ENCODE data around the gene TMEM248.
"Not testable (repeated sequence)": the region's sequence is repeated elsewhere in the genome, so short reads cannot be mapped to it uniquely, and the experiment has no call there.

The TMEM248 gene

DNA sequence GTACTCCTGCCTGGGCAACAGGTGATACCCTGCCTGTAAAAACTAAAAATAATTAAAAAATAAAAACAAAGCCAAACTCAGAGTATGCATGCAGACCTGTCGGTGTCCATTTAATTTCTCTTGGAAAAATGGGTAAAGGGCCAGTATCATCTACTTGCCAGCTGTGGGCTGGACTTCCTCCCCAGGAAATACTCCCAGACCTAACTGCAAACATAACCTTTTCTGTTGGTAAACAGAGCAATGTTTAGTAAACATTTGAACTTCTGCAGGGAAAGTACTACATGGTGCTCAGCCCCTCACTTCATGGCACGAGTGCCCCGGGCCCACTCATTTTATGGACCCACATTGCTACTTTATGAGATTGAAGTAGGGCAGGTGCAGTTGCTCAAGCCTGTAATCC is 10.2 kb upstream of the TMEM248 start:
- DNase-seq = no peak

DNA sequence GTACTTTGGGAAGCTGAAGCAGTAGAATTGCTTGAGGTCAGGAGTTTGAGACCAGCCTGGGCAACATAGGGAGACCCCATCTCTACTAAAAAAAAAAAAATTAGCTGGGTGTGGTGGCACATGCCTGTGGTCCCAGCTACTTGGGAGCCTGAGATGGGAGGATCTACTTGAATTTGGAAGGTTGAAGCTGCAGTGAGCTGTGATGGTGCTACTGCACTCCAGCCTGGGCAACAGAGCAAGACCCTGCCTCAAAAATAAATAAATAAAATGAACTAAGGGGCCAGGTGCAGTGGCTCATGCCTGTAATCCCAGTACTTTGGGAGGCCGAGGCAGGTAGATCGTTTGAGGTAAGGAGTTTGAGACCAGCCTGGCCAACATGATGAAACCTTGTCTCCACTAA is 9.8 kb upstream of the TMEM248 start:
- DNase-seq = not testable (repeated sequence)

DNA sequence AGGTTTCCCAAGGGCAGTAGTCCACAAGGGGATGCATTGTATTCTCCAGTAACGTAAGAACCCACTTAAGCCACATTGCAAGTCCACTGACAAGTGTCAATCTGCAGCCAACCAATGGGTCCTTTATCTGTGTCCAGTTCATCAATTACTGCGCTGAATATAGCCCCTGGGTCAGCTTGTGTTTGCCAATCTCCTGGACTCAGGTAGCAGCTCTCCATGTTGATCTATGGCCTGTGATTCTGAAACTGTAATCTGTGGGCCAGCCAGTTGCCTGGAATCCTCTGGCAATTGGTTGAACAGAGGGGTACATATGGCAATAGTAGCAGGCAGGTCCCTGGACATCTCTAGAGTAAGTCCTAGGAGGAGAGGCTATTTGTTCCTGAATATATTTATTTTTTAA is 8.8 kb upstream of the TMEM248 start:
- no peak for DNase-seq

DNA sequence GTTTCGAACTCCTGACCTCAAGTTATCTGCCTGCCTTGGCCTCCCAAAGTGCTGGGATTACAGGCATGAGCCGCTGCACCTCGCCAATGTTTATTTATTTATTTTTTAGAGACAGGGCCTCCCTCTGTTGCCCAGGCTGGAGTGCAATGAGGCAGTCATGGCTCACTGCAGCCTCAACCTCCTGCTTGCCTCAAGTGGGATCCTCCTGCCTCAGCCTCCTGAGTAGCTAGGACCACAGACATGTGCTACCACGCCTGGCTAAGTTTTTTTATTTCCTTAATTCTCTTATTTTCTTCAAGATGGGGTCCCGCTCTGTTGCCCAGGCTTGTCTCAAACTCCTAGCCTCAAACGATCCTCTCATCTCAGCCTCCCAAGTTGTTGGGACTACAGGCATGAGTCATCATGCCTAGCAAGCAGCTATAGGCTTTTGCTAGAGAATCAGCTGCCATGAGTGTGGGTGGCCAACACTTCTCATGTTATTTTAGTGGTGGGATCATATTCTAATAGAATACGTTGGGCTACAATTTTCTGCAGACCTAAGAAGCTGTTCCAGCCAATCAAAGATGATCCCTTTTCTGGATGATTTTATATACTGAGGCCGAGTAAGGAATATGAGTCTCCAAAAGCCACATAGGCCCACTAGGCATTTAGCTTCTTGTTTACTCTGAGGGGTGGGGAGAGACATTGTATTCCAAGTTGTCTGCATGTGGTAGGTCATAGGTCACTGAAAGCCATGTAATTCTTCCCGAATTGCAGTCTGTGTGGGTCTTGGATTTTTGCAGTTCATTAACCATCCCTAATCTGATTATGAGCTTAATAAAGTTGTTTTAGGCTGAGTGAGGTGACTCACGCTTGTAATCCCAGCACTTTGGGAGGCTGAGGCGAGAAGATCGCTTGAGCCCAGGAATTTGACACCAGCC is 7.6 kb upstream of the TMEM248 start:
- DNase-seq = no peak

DNA sequence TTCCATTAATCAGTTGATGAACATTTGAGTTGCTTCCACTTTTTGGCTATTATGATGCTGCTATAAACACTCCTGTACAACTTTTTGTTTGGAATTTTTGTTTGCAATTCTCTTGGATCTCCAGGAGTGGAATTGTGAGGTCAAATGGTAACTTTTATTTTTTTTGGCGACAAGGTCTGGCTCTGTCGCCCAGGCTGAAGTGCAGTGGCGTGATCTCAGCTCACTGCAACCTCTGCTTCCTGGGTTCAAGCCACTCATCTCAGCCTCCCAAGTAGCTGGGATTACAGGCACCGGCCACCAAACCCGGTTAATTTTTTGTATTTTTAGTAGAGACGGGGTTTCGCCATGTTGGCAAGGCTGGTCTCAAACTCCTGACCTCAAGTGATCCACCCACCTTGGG is 3.1 kb upstream of the TMEM248 start:
- DNase-seq = not testable (repeated sequence)

DNA sequence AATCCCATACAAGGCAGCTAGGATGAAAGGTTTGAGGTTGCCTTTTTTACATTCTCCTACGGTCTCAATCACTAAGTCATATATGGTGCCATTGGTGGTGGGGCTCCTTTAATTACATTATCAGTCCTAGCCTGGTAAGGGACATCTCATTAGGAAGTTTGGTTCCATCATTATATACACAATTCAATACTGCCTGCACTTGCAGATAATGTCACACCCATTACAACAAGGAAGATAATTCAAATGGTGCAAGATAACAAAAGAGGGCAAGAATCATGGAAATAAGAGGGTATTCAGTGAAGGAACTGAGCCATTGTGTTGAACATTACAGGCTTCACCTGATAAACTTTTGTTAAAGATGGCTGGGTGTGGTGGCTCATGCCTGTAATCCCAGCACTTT is 1.7 kb upstream of the TMEM248 start:
- DNase-seq = no peak

DNA sequence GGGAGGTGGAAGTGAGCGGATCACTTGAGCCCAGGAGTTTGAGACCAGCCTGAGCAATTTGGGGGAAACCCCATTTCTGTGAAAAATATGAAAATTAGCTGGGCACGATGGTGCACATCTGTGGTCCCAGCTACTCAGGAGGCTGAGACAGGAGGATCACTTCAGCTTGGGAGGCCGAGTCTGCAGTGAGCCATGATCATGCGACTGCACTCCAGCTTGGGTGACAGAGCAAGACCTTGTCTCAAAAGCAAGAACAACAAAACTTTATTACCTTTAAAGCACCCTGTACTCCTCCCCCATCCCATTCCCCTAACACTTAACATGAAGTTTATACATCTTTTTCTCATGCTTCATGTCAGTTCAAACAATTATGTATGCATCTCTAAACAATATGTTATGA is 1.3 kb upstream of the TMEM248 start:
- DNase-seq = no peak

DNA sequence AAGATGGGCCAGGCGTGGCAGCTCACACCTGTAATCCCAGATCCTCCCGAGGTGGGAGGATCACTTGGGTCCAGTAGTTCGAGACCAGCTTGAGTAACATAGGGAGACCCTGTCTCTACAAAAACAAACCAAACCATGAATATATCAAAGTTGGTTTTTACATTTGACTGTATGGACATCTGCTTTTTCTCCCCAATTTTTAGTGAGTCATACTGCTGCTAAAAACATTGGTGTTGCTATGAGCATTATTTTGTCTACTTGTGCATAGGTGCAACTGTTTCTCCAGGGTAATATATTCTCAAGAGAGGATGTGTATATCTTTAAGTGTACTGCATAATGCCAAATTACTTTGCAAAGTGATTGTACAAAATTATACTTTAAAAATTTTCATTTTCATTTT is 769 bp upstream of the TMEM248 start:
- DNase-seq = no peak

DNA sequence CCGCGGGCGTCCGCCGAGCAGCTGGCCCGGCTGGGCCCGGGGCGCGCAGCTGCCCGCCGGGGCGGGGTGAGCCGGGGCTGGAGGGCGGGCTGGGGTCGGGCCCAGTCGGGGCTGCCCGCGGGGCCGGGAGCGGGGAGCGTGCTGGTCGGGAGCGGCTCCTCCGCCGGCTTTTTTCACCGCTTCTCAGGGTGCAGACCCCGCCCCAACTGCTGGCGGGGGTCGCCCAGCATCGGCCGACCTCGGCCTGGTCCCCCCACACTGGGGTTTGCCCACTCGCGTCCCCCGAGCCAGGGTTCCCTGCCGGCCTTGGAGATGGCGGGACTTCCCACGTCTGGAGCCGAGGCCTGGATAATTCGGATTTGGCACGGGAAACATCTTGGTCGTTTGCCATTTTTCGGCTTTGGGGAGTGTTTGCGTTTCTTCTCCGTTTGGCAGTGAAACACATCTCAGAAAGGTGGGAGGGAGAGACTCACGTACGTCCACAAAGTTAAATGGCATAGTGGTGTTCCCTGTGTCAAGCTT is 432 bp downstream of the TMEM248 start:
- DNase-seq = peak; percentile 20

DNA sequence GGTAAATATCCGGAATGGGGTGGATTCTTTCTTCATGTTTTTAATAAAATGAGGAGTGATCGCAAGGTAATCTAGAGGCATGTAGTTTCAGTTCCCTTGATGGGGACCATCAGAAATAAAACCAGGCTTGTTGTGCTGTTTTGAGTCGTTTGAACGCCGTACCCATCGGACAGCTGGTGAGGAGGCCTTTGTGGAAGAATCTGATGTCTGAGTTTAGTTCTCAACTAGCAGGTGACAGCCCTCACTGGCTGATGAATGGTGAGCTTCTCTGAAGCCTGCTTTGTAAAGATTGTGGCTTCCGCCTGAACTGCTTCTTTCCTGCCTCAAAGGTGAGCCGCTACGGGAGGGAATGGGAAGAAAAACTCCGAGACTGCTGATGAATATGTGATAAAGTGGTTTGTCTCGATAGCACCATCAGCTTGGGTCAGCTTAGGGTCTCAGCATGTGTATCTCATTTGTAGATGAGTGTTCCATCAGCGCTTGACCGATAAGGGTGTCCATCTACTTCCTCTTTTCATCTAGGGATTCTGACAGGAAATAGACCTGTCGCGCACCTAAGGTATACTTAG is 977 bp downstream of the TMEM248 start:
- DNase-seq = peak; percentile 20

DNA sequence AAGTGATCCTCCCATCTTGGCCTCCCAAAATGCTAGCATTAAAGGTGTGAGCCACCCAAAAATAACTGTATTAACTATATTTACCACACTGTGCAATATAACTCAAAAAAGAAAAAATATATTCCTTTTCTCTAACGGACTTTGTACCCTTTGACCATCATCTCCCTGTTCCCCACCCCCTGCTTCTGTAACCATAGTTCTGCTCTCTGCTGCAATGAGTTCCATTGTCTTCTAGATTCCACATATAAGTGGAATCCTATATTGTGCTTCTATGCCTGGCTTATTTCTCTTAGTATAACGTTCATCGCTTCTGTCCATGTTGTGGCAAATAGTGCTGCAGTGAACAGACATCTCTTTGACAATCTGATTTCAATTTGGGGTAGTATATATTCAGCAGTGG is 4.2 kb downstream of the TMEM248 start:
- no peak for DNase-seq

DNA sequence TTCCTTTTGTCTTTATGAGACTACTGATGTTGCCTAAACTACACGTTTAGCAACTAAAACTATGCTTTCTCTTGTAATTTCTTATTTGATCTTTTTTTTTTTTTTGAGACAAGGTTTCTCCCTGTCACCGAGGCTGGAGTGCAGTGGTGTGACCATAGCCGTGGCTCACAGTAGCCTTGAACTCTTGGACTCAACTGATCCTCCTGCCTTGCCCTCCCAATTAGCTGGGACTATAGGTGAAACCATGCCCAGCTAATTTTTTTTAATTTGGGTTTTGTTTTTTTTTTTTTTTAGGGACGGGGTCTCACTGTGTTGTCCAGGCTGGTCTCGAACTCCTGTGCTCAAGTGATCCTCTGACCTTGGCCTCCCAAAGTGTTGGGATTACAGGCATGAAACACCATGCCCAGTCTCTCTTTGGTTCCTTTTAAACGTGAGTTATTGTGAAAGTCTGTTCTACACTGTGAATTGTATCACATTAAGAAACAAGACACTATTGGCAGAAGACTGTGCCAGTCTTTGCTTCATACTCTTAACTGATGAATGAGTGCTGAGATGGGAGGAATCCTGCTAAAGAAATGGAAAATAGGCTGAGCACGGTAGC is 6.4 kb downstream of the TMEM248 start:
- DNase-seq = no peak

DNA sequence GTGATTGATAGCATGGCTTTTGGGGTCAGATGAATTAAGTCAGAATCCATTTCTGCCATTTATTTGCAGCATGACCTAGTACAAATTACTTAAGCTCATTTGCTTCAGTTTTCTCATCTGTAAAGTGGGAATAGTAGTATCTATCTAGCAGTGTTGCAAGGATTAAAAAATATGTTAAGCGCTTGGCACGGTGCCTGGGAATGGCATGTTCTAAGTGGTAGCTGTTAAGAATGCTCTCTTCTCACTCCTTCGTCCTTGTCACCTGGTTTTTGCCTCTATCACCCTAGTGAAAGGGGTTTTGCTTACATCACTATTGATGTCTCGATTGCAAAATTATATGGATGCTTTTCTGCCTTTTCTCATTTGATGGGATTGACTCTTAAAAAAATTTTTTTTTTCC is 7.4 kb downstream of the TMEM248 start:
- no peak for DNase-seq

DNA sequence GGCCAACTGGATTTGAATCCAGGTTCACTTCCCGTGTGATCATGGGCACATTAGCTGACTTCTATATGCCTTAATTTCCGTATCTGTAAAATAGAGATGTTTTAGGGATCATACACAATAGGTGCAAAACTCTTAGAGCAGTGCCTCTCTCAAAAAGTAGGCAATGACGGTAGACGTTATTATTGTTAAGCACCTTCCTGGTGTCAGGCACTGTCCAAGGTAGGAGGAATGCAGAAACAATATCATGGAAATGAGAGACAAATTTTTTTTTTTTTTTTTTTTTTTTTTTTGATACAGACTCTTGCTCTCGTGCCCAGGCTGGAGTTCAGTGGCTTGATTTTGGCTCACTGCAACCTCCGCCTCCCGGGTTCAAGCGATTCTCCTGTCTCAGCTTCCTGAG is 8.1 kb downstream of the TMEM248 start:
- no peak for DNase-seq

DNA sequence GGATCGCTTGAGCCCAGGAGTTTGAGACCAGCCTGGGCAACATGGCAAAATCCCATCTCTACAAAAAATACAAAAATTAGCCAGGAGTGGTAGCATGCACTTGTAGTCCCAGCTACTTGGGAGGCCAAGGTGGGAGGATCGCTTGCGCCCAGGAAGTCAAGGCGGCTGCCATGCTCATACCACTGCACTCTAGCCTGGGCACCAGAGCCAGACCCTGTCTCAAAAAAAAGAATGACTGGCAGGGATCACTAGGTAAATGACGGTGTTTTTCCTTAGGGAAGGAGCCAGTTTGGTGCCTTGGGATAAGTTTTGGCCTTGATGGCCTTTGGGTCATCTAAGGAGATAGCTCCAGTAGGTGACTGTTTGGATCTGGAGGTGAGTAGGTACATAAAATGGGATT is 8.9 kb downstream of the TMEM248 start:
- no peak for DNase-seq

DNA sequence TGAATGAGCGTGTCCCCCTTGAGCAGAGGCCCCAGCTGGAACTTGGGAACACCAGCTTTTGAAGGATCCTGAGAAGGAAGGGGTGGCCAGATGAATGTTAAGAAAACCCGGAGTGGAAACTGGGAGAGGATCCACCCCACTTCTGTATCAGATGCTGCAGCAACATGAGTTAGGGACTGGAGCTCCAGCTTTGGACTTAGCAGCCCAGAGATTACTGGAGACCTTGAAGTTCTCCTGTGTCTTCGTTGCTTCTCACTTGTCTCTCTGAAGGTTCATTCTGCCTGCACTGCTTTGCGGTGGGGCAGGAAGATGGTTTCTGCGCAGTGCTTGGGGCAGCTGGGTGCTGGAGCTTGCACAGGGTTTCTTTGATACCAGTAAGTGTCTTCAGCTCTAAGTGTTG is 9.3 kb downstream of the TMEM248 start:
- no peak for DNase-seq

DNA sequence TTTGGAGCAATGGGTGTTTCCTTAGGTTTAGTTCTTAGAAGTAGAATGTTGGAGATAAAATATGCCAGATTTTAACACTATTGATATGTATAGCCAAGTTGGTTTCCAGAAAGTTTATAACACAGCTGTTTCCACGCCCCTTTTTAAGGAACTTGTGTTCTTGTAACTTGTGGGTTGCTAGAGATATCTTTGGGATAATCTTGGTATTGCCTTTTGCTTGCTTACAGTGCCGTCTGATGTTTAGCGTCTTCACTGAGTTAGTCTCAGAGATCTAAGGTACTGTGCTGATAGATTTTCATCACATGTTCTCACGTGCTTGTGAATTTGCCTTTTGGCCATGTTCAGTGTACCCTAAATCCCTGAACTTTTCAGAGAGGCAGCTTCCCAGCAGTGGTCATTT is 12.4 kb downstream of the TMEM248 start:
- DNase-seq = no peak

DNA sequence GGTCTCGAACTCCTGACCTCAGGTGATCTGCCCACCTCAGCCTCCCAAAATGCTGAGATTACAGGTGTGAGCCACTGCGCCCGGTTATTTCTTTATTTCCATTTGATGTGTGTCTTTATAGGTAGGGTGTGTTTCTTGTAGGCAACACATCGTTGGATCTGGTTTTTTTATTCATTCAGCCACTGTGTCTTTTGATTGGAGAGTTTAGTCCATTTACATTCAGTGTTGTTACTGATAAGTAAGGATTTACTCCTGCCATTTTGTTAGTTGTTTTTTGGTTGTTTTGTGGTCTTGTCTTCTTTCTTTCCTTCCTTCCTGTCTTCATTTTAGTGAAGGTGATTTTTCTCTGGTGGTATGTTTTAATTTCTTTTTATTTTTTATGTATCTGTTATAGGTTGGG is 16.9 kb downstream of the TMEM248 start:
- DNase-seq = no peak

DNA sequence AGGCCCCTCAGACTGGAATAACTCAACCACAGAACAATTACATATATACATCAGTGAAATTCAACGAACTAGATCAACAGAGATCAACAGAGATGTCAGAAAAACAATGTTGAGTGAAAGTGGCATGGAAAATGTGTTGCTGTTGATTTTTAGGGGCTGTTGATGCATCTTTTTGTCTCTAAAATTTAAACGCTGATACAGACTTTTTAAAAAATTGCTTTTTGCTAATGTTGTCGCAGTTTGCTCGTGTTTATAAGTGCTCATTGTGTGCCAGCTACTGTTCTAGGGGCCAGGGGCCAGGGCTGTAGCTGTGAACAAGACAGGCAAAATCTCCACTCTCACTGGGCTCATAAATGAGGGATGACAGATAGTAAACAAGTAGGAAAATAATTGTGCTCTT is 18.3 kb downstream of the TMEM248 start:
- no peak for DNase-seq

DNA sequence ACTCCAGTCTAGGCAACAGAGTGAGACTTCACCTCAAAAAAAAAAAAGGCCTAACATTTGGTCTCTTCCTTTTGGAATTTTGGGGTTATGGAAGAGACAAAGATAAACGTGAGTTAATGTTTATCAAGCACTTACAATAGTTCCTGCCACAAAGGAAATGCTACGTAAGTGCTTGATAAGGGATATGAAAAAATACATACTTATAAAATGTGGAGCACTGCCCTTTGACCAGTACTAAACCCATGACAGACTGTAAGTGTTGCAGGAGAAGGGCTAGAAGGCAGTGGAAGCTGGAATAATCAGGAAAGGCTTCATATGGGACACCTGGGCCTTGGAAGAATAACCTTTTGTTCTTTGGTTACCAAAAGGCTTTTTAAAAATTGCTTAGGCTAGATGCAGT is 25.5 kb downstream of the TMEM248 start:
- no peak for DNase-seq

DNA sequence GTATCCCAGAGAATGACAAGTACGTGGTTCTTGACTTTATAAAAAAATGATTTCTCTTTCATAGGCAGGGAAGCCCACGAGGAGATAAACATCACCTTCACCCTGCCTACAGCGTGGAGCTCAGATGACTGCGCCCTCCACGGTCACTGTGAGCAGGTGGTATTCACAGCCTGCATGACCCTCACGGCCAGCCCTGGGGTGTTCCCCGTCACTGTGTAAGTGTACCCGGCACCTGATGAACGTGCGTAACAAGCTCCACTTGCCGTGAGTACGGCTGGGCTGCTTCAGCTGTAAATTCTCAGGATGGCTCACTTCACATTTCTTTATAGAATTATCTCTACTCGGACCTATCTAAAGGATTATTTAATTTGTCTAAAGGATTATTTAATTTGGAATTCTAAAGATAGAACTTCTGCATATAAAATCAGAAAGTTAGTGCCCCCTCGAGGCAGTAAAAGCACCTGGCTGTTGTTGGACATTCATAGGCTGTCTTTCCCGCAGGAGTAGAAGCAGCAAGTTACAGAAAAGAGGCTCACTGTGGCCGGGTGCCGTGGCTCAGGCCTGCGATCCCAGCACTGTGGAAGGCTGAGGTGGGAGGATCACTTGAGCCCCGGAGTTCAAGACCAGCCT is 27.6 kb downstream of the TMEM248 start:
- no peak for DNase-seq

DNA sequence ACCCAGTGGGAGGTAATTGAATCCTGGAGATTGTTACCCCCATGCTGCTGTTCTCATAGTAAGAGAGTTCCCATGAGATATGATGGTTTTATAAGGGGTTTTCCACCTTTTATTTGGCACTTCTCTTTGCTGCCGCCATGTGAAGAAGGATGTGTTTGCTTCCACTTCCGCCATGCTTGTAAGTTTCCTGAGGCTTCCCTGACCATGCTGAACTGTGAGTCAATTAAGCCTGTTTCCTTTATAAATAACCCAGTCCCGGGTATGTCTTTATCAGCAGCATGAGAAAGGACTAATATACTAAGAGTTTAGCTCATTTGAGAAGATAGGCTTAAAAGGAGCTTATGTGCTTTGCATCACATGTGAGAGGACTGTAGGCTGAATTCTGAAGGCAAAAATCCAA is 29.3 kb downstream of the TMEM248 start:
- DNase-seq = no peak

DNA sequence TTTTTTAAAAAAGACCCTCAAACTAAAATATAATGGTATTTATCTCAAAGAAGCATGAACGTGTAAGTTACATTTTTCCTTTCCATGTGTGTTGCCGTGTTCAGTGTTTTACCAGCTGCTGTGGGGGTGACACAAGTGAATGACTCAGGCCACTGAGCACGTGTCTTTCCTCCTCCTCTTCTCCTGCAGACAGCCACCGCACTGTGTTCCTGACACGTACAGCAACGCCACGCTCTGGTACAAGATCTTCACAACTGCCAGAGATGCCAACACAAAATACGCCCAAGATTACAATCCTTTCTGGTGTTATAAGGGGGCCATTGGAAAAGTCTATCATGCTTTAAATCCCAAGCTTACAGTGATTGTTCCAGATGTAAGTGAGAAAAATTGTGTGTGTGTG is 29.7 kb downstream of the TMEM248 start:
- no peak for DNase-seq
